ENCODE measurements around the gene ARFRP1. TPM values are rescaled to one million over a fixed set of nuclear protein-coding genes. Genes with fewer than 3 reads are reported as not detected.
A peak's percentile ranks its signal among the peaks of the same experiment; 100 is the strongest.

Gene ARFRP1
- total RNA-seq, 2 experiments from 2014 or later: 41.7 to 44.2 TPM

DNA sequence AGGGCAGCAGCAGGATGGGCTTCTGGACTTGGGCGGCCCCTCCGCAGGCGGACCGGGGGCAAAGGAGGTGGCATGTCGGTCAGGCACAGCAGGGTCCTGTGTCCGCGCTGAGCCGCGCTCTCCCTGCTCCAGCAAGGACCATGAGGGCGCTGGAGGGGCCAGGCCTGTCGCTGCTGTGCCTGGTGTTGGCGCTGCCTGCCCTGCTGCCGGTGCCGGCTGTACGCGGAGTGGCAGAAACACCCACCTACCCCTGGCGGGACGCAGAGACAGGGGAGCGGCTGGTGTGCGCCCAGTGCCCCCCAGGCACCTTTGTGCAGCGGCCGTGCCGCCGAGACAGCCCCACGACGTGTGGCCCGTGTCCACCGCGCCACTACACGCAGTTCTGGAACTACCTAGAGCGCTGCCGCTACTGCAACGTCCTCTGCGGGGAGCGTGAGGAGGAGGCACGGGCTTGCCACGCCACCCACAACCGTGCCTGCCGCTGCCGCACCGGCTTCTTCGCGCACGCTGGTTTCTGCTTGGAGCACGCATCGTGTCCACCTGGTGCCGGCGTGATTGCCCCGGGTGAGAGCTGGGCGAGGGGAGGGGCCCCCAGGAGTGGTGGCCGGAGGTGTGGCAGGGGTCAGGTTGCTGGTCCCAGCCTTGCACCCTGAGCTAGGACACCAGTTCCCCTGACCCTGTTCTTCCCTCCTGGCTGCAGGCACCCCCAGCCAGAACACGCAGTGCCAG, 11.0 kb downstream of the ARFRP1 start, which contains the start of gene TNFRSF6B:
TNFRSF6B (plus strand) TSS at position 25 of the 729 bp plus-strand sequence; CDS start at position 141, 116 bp downstream.
- ATAC-seq (peak; percentile 14), DNase-seq (peak; percentile 28)
- Mint-ChIP-seq H3K4me1 (ENCODE audit: low read depth) (peaks cover 26% of the 10 kb centered on the region), H3K4me3 (no peak within 1 kb of the TSS), H3K36me3 (ENCODE audit: low read depth) (peaks cover 18% of the 10 kb centered on the region), H3K27ac (peak within 1 kb of the TSS; percentile 25), H3K9me3 (no peaks in the 10 kb centered on the region), H3K27me3 (no peaks in the 10 kb centered on the region)
- intact Hi-C loops (cut with micrococcal nuclease): no loop called here
- CTCF ChIA-PET: interaction anchor here (0.6 to 1.3 kb wide), 3 partner anchors 88 to 159 kb away, joined by 3 read pairs; no protein-coding TSS in a partner anchor
- TF ChIP-seq, protein P1, sequence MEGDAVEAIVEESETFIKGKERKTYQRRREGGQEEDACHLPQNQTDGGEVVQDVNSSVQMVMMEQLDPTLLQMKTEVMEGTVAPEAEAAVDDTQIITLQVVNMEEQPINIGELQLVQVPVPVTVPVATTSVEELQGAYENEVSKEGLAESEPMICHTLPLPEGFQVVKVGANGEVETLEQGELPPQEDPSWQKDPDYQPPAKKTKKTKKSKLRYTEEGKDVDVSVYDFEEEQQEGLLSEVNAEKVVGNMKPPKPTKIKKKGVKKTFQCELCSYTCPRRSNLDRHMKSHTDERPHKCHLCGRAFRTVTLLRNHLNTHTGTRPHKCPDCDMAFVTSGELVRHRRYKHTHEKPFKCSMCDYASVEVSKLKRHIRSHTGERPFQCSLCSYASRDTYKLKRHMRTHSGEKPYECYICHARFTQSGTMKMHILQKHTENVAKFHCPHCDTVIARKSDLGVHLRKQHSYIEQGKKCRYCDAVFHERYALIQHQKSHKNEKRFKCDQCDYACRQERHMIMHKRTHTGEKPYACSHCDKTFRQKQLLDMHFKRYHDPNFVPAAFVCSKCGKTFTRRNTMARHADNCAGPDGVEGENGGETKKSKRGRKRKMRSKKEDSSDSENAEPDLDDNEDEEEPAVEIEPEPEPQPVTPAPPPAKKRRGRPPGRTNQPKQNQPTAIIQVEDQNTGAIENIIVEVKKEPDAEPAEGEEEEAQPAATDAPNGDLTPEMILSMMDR (IDR thresholded peaks at IDR 0.05): no peak
- POLR2A ChIA-PET: interaction anchor here (1.1 to 2.7 kb wide), 8 partner anchors 8 to 175 kb away, joined by 3 to 16 read pairs (median 4); partner anchors contain the start of genes ABHD16B, ARFRP1, LIME1 and ZGPAT

DNA sequence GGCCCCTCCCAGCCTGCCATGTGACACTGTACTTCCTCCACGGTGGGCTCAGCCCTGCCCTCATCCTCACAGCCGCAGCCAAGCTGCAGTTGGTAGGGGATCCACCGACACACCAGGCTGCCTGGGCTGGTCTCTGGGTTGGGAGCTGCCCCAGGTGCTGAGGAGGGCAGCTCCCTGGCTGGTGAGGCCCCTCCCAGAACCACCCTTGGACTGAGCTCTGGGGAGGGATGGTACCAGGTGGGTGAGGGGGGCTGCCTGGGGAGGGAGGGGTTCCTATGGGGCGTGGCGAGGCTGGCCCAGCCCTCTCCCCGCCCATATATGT, 11.5 kb downstream of the ARFRP1 start:
- no peaks in the 10 kb centered on the region for H3K27me3 Mint-ChIP-seq
- H3K9me3 Mint-ChIP-seq: no peaks in the 10 kb centered on the region
- H3K4me1 Mint-ChIP-seq (ENCODE audit: low read depth): peaks cover 26% of the 10 kb centered on the region
- DNase-seq: peak; percentile 72
- peaks cover 18% of the 10 kb centered on the region for H3K36me3 Mint-ChIP-seq (ENCODE audit: low read depth)
- peak; percentile 75 for ATAC-seq
- ChIA-PET POLR2A (interaction anchor here (0.8 to 2.7 kb wide), 5 partner anchors 9 to 174 kb away, joined by 3 to 13 read pairs (median 4); partner anchors contain the start of gene ABHD16B), CTCF (interaction anchor here (0.8 kb wide), 1 partner anchor 88 kb away, joined by 3 read pairs; no protein-coding TSS in a partner anchor)
- TF ChIP-seq, protein P1 (IDR thresholded peaks at IDR 0.05): no peak
- intact Hi-C loops (cut with micrococcal nuclease): no loop called here
- H3K4me3 Mint-ChIP-seq: no peak overlapping the region
- peak overlapping the region; percentile 25 for H3K27ac Mint-ChIP-seq

DNA sequence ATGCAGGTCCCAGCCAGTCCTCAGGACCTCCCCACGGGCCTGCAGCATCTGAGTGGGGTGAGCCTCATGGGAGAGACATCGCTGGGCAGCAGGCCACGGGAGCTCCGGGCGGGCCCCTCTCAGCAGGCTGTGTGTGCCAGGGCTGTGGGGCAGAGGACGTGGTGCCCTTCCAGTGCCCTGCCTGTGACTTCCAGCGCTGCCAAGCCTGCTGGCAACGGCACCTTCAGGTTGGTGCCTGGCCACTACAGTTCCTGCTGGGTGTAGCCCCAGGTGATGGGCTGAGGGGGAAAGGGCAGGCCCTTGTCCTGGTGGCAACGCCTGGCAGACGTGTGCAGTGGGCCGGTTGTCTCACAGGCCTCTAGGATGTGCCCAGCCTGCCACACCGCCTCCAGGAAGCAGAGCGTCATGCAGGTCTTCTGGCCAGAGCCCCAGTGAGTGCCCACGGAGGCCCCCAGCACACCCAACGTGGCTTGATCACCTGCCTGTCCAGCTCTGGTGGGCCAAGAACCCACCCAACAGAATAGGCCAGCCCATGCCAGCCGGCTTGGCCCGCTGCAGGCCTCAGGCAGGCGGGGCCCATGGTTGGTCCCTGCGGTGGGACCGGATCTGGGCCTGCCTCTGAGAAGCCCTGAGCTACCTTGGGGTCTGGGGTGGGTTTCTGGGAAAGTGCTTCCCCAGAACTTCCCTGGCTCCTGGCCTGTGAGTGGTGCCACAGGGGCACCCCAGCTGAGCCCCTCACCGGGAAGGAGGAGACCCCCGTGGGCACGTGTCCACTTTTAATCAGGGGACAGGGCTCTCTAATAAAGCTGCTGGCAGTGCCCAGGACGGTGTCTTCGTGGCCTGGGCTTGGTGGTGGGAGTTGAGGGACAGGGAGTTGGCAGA, 12.1 kb downstream of the ARFRP1 start:
- TF ChIP-seq, protein P1 (IDR thresholded peaks at IDR 0.05): no peak
- peak overlapping the region; percentile 25 for H3K27ac Mint-ChIP-seq
- no peak for ATAC-seq
- ChIA-PET POLR2A (interaction anchor here (0.8 to 2.7 kb wide), 6 partner anchors 9 to 174 kb away, joined by 3 to 13 read pairs (median 4); partner anchors contain the start of gene ABHD16B), CTCF (interaction anchor here (0.8 kb wide), 1 partner anchor 89 kb away, joined by 3 read pairs; no protein-coding TSS in a partner anchor)
- intact Hi-C loops (cut with micrococcal nuclease): no loop called here
- DNase-seq: no peak
- H3K4me1 Mint-ChIP-seq (ENCODE audit: low read depth): peaks cover 26% of the 10 kb centered on the region
- H3K4me3 Mint-ChIP-seq: no peak overlapping the region
- H3K36me3 Mint-ChIP-seq (ENCODE audit: low read depth): peaks cover 18% of the 10 kb centered on the region
- no peaks in the 10 kb centered on the region for H3K9me3 Mint-ChIP-seq
- no peaks in the 10 kb centered on the region for H3K27me3 Mint-ChIP-seq

DNA sequence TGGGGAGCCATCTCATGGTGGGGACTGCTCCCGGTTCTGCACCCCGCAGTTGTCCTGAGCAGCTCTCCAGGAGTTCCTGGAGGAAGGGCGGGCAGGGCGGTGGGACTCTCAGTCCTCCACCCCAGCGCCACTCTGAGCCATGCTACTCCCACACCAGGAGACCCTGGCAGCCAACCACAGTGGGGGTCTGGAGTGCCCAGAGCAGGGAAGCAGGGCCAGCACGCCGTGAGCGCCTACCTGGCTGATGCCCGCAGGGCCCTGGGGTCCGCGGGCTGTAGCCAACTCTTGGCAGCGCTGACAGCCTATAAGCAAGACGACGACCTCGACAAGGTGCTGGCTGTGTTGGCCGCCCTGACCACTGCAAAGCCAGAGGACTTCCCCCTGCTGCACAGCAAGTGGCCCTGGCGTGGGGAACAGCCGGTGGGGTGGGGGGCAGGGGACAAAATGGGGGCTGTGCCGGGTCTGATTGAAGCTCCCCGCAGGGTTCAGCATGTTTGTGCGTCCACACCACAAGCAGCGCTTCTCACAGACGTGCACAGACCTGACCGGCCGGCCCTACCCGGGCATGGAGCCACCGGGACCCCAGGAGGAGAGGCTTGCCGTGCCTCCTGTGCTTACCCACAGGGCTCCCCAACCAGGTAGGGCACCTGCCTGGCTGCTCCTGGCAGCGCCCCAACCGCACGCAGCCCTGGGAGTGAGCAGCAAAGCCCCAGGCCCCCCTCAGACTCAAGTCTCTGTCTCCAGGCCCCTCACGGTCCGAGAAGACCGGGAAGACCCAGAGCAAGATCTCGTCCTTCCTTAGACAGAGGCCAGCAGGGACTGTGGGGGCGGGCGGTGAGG, 13.0 kb downstream of the ARFRP1 start:
- intact Hi-C loops (cut with micrococcal nuclease): no loop called here
- TF ChIP-seq, protein P1 (IDR thresholded peaks at IDR 0.05): no peak
- ATAC-seq: no peak
- no peak for DNase-seq
- H3K4me3 Mint-ChIP-seq: no peak overlapping the region
- POLR2A ChIA-PET: interaction anchor here (0.7 to 2.7 kb wide), 4 partner anchors 8 to 173 kb away, joined by 3 to 13 read pairs (median 4); partner anchors contain the start of gene RTEL1
- no peak overlapping the region for H3K27ac Mint-ChIP-seq
- H3K36me3 Mint-ChIP-seq (ENCODE audit: low read depth): peaks cover 18% of the 10 kb centered on the region
- H3K4me1 Mint-ChIP-seq (ENCODE audit: low read depth): peaks cover 26% of the 10 kb centered on the region
- H3K9me3 Mint-ChIP-seq: no peaks in the 10 kb centered on the region
- CTCF ChIA-PET: no interaction called here
- H3K27me3 Mint-ChIP-seq: no peaks in the 10 kb centered on the region

All from activated CD8-positive, alpha-beta T cell treated with anti-CD3 and anti-CD28 coated beads for 36 hours (primary cell).